Right lobe of liver (tissue), 6 donors: ENCODE measurements around the gene CD63. TPM values are rescaled to one million over a fixed set of nuclear protein-coding genes. Genes with fewer than 3 reads are reported as not detected.

Experiments used
- ATAC-seq, 4 donors: fragments of 200-7000 bp; cut with Tn5 transposase; one replicate each; pipeline ENCODE4 v1.9.1; 2020; ENCODE audit warnings: mild to moderate bottlenecking in 4 of 4, moderate library complexity in 4 of 4
- DNase-seq, 3 donors: peaks; one replicate each; pipeline ENCODE4 v3.0.0-alpha.2; 2020
- H3K27ac ChIP-seq, 3 donors: fragments of 200-600 bp; one replicate each; pipeline ENCODE4 v1.8.0; 2022
- H3K27me3 ChIP-seq, 2 donors: fragments of 200-600 bp; one replicate each; pipeline ENCODE4 v1.8.0; 2022
- H3K36me3 ChIP-seq, 4 donors: fragments of 200-600 bp; sonication (generic) in 1 of 4; one replicate each; pipeline versions ENCODE4 v1.5.1 to v1.8.0; 2017 to 2022; ENCODE audit warnings: control low read depth in 1 of 4
- H3K4me1 ChIP-seq, 4 donors: fragments of 200-600 bp; sonication (generic) in 1 of 4; one replicate each; pipeline versions ENCODE4 v1.5.1 to v1.8.0; 2017 to 2022; ENCODE audit warnings: control low read depth in 1 of 4
- H3K4me3 ChIP-seq, 3 donors: fragments of 200-600 bp; one replicate each; pipeline ENCODE4 v1.8.0; 2022
- H3K9me3 ChIP-seq, 4 donors: fragments of 200-600 bp; sonication (generic) in 1 of 4; one replicate each; pipeline versions ENCODE4 v1.5.1 to v1.8.0; 2017 to 2022; ENCODE audit warnings: control low read depth in 1 of 4
- CTCF ChIP-seq, 4 donors: fragments of 200-600 bp in 3 of 4; fragments of 450-650 bp in 1 of 4; IDR thresholded peaks; one replicate each; pipeline versions ENCODE4 v1.5.1 to v1.8.0; 2016 to 2022; ENCODE audit warnings: antibody characterized with exemption in 4 of 4, mild to moderate bottlenecking in 2 of 4
- POLR2A ChIP-seq: fragments of 450-650 bp; IDR thresholded peaks from one replicate; pipeline ENCODE4 v1.6.1; 2017; ENCODE audit warnings: antibody characterized with exemption, mild to moderate bottlenecking
- WGBS: methylation state at CpG from one replicate; pipeline ENCODE4 v1.1.6; 2018; ENCODE audit warnings: low coverage, low lambda C conversion rate; ENCODE audit not compliant: insufficient coverage; ENCODE audit errors: missing lambda C conversion rate; 5-methylcytosine and 5-hydroxymethylcytosine counted together
- intact Hi-C, 2 donors: fragments of 100-400 bp; cut with DNase I; formaldehyde crosslinking; loops; one replicate each; pipeline versions ENCODE4 v1.11.2 to v1.14.1; 2022
- total RNA-seq, 6 experiments: library from RNA; depleted of rRNA in 2 of 6; stranded (reverse); fragments of >200 nt in 2 of 6; fragmentation: NEBNext Ultra II Directional in 3 of 6; extraction: Animal tissue kit (Norgen Biotek cat#: 25700) in 3 of 6; gene quantifications; one replicate each; pipeline versions ENCODE4 v1.1.0 to v1.2.4, GENCODE V29; 2016 to 2023
- donor health status: DM: no; HTN: yes; CAD: no.
- donor health status: DM: no; HTN: no; CAD: no.
- donor health status: DM: no; HTN: no; CAD: no.
- donor health status: DM: no; HTN: yes; CAD: no.
- donor health status: DM: no; HTN: yes; CAD: no.

CD63 gene
- total RNA-seq, 6 experiments from 2014 or later, result 213 to 556 (median 317) TPM

- Histone ChIP-seq H3K27ac (peak within 1 kb of the TSS; percentile 76 to 96 (median 87)), H3K27me3 (no peaks in the 10 kb centered on the region), H3K36me3 (no peaks in the 10 kb centered on the region), H3K4me1 (peaks cover 0 to 61% (median 14%) of the 10 kb centered on the region in 4 donors), H3K4me3 (peak within 1 kb of the TSS; percentile 76 to 86 (median 82)), H3K9me3 (no peaks in the 10 kb centered on the region)
- peak in 2 of 4 donors; percentile 3 to 8 for TF ChIP-seq CTCF (IDR thresholded peaks at IDR 0.05)
- peak; percentile 48 for TF ChIP-seq POLR2A
- 0% methylated on average over 10 of the region's 42 CpGs for WGBS
- intact Hi-C loops, result no loop called here
- ATAC-seq (peak; percentile 69 to 82 (median 75)), DNase-seq (peak; percentile 94 to 96 (median 95))
Measured at GRCh38 chr12:55715833-55716581, 12.8 kb downstream of the CD63 start, which contains the start of gene BLOC1S1. Gene BLOC1S1 (plus strand): TSS chr12:55716046. CDS start chr12:55716052, 6 bp downstream.

- peaks cover 0 to 55% (median 12%) of the 10 kb centered on the region in 4 donors for H3K4me1 ChIP-seq
- intact Hi-C loops, result no loop called here
- TF ChIP-seq CTCF (IDR thresholded peaks at IDR 0.05) (no peak), POLR2A (no peak)
Measured at GRCh38 chr12:55715169-55715764, 13.5 kb downstream of the CD63 start.

GRCh38 chr12:55713721-55714120 lies 15.1 kb downstream of the CD63 start:
- WGBS, result 22% methylated on average over 2 of the region's 2 CpGs
- H3K9me3 ChIP-seq, result no peaks in the 10 kb centered on the region
- no peaks in the 10 kb centered on the region for H3K36me3 ChIP-seq
- no peak overlapping the region for H3K4me3 ChIP-seq
- no peaks in the 10 kb centered on the region for H3K27me3 ChIP-seq
- H3K4me1 ChIP-seq, result peaks cover 0 to 56% (median 3%) of the 10 kb centered on the region in 4 donors
- DNase-seq (no peak), ATAC-seq (peak in 1 of 4 donors; percentile 18)
- peak overlapping the region in 2 of 3 donors; percentile 2 to 59 for H3K27ac ChIP-seq
- intact Hi-C loops, result no loop called here
- no peak for TF ChIP-seq POLR2A
- TF ChIP-seq CTCF (IDR thresholded peaks at IDR 0.05), result no peak

More at GRCh38 chr12:55715169-55715764, 13.5 kb downstream of the CD63 start:
- H3K36me3 ChIP-seq, result no peaks in the 10 kb centered on the region
- no peaks in the 10 kb centered on the region for H3K27me3 ChIP-seq
- ATAC-seq, result no peak
- no peak for DNase-seq
- 79% methylated on average over 7 of the region's 7 CpGs for WGBS
- H3K4me3 ChIP-seq, result peak overlapping the region; percentile 76 to 86 (median 82)
- peak overlapping the region; percentile 76 to 96 (median 87) for H3K27ac ChIP-seq
- no peaks in the 10 kb centered on the region for H3K9me3 ChIP-seq

GRCh38 chr12:55712700-55713415 lies 16.0 kb downstream of the CD63 start:
- Histone ChIP-seq H3K27me3 (no peaks in the 10 kb centered on the region), H3K27ac (peak overlapping the region in 2 of 3 donors; percentile 2 to 59), H3K4me1 (peaks cover 0 to 63% (median 2%) of the 10 kb centered on the region in 4 donors), H3K4me3 (no peak overlapping the region), H3K9me3 (no peaks in the 10 kb centered on the region), H3K36me3 (no peaks in the 10 kb centered on the region)
- intact Hi-C loops, result no loop called here
- TF ChIP-seq CTCF (IDR thresholded peaks at IDR 0.05) (no peak), POLR2A (no peak)
- ATAC-seq, result peak; percentile 15 to 67 (median 46)
- peak in 2 of 3 donors; percentile 73 to 77 for DNase-seq
- WGBS, result no CpG with 5 or more reads among the region's 1 CpG
